Measurements from ENCODE around the gene WDR76.
"Not testable (repeated sequence)": the region's sequence is repeated elsewhere in the genome, so short reads cannot be mapped to it uniquely, and the experiment has no call there.

Gene WDR76

DNA sequence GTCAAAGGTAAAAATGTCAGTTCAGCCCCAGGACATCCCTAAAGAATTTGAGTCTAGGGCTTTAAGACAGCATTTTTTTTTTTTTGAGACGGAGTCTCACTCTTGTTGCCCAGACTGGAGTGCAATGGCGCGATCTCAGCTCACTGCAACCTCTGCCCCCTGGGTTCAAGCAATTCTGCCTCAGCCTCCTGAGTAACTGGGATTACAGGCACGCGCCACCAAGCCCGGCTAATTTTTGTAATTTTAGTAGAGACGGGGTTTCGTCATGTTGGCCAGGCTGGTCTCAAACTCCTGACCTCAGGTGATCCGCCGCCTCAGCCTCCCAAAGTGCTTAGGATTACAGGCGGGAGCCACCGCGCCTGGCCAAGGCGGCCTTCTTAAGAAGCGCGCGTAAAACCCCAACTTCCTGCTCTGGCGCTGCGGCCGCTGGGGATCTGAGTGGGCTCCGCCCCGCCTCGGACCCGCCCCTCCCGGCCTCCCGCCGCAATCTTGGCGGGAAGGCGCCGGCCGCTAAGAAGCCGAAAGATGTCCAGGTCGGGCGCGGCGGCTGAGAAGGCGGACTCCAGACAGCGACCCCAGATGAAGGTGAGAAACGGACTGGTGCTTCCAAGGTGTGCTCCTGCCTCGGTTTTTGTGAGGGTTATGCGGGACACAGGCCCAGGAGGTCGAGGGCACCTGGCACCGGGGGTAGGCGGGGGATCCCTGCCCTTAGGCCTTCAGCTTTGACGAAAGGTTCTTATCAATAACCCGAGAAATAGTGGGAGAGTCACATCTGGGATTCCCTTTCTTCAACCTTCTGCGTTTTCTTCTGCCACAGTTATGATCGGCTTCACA lies at the start of gene WDR76:
Gene WDR76 (plus strand): TSS at position 495 of the 834 bp plus-strand sequence. CDS start 31 bp downstream, at position 526.
- no peak for DNase-seq

DNA sequence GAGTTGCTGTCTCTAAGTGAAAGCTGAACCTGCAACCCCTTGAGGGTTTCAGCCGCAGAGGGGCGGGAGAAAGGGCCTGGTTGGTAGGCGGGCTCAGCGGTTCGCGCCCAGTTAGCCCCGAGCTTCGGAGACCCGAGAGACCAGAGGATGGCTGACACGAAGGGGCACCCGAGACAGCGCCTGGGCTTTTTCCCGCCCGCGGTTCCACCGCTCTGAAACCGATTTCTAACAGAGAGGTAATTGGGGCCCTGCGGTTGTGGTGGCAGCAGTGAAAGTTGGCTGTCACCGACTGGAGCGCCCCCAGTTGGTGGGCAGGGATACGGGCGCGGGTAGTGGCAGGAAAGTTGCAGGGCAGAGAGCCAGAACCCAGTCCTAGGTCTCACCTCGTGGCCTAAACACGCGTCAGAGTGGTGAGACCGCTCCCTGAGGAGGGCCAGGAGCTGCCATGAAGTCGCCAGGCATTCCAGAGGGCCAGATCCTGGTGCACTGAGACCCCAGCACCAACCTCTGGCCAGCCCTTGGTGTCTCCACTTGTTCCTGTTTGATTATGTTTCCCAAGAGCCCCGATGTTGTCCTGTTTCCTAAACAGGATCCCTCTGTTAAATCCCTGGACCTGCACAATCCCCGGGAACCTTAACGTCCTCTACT lies 49.4 kb upstream of the WDR76 start:
- DNase-seq = no peak

DNA sequence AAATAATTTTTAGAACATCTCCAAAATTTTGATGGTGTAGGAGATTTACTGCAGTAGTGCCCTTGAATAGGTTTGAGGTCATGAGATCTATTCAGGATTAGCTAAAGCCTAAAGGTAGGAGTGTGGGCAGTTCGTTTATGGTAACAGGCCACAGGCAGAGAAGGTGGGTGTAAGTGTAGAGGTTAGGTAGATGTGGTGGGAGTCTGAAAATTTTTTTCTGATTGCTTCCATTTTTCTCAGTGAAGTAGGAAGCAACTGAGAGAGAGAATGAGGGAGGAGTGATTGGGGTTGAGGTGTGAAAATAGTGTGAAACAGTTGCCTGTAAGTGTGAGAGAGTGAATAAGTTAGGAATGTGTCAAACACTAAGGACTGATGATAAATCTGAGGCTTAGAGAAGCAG lies 47.8 kb upstream of the WDR76 start:
- DNase-seq = no peak

DNA sequence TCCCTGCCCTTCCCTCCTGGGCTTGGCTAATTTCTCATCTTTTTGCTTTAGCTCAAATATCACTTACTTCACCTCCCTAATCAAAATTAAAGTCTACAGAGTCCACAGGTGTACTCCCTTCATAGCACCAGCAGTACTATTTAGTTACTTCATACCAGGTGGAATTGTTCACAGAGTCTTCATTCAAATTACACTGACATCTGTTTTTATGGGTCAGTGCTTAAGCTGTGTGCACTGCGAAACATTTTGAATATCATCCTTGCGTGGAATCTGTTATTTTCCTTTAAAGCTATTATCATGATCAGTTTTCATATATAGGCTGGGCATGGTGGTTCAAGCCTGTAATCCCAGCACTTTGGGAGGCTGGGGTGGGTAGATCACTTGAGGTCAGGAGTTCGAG lies 37.4 kb upstream of the WDR76 start:
- no peak for DNase-seq

DNA sequence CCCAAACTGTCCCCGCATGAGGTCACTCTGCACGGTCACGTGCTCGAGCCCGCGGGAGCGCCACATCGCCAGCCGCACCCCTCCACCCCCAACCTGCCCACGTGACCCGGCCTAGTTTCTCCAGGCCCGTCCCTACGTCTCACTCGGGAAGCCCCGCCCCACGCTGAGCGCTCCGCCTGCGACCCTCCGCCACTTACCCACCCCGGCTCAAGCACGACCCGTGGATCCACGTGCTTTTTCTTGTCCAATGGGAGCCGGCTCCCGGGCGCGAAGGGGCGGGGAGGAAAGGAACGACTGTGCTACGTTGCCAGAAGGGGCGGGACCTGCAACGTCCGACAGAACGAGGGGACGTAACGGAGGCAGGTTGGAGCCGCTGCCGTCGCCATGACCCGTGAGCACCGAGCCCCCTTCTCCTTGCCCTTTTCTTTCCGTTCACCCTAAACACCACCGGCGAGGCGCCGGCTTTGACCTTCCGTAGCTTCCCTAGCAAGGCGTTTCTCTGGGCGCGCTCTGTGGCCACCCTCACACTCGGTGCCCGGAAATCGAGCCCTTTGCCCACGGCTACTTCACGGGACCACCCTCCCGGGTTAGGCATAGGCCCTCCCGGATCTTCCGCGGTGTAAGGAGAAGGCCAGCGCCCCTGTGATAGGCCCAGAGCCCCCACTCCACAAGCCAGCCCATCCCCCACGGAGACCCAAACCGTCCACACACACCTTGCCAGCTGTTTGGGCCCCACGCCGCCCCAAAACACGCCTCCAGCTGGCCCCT lies 34.6 kb upstream of the WDR76 start, which contains the start of gene SERF2:
Gene SERF2 (plus strand): TSS at position 328 of the 768 bp plus-strand sequence. CDS start 57 bp downstream, at position 385.
- DNase-seq = peak; percentile 91

DNA sequence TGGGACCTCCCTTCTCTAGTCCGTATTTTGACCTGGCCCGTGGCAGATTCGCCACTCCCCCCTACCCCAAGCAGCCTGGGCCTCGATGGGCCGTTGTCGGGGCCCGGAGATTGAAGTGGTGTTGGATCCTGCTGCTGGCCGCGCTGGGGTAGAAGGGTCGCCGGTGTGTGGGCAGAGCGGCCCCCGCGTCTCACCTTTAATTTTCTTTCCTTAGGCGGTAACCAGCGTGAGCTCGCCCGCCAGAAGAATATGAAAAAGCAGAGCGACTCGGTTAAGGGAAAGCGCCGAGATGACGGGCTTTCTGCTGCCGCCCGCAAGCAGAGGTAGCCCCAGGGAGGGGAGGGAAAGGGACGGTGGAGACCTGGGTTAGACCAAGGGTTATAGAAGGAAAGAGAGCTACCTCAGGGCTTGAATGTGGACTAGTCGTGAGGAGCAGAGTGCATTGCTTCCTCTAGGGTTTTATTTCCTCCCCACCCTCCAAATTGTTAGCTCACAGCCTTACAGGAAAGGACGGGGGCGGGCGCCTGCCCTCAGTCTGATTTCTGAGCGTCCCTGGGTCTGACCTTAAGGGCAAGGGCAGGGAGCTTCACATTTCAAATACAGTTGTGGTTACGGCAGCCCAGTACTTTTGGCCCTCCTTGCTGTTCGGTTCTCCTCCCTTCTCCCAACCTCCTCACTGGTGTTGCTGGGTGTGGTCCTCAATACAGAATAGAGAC lies 33.9 kb upstream of the WDR76 start:
- no peak for DNase-seq

DNA sequence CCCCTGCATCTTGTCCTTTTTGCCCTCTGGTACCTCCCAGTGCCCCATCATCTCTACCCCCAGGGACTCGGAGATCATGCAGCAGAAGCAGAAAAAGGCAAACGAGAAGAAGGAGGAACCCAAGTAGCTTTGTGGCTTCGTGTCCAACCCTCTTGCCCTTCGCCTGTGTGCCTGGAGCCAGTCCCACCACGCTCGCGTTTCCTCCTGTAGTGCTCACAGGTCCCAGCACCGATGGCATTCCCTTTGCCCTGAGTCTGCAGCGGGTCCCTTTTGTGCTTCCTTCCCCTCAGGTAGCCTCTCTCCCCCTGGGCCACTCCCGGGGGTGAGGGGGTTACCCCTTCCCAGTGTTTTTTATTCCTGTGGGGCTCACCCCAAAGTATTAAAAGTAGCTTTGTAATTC lies 33.2 kb upstream of the WDR76 start:
- DNase-seq = no peak

DNA sequence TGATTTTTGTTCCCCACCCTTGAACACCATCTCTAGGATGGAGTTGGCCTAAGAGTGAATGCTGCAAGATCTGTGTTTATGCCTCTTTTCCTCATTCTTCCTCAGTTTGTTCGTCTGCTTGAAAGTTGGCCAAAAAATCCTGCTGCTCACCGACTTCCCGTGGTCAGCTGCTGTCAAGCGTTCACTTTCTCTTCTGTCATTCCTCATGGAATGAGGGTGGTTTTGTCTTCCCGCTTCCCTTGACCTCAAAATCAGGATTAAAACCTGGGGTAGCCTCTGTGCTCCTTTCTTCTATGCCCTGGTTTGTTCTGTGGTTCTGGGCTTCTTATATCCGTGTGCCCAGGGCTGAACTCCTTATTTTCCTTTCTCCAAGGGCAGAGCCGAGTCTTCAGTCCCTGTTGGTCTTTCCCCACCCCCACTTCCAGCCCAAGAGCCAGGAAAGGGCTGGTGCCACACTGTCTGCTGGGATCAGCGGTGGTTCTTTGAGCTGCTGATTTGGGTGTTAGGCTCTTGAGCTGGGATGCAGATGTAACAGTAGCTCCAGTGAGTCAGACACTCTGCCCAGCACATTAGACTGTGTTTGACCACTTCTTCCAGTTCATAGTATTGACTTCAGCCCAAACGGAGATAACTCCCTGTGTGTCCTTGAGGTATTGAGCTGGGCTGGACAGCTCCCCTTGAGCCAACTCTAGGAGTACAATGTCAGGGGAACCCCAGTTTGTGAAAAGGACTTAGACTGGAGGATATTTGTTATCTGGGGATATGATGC lies 32.3 kb upstream of the WDR76 start:
- no peak for DNase-seq

- DNase-seq = no peak
These were observed 31.6 kb upstream of the WDR76 start for GRCh38 chr15:43795197-43795596.

DNA sequence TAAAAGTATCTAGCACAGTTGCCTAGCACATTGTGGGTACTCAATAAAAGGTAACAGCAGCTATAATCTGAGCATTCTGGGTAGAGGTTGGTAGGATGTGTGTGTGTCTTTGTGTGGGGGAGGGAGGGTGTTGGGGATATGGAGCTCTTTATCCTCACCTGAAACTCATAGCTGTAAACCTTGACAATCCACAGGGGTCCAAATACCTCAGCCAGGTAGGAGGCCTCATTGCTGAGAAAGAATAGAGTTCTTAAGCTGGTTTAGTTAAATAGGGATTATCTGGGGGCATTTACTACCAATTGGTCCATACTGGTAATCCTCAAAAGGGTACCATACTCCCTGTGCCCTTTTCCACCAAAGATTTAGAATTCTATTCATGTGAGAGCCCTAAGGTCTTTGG lies 30.8 kb upstream of the WDR76 start:
- DNase-seq = no peak

- no peak for DNase-seq
These were observed 30.2 kb upstream of the WDR76 start for GRCh38 chr15:43796566-43796965.

DNA sequence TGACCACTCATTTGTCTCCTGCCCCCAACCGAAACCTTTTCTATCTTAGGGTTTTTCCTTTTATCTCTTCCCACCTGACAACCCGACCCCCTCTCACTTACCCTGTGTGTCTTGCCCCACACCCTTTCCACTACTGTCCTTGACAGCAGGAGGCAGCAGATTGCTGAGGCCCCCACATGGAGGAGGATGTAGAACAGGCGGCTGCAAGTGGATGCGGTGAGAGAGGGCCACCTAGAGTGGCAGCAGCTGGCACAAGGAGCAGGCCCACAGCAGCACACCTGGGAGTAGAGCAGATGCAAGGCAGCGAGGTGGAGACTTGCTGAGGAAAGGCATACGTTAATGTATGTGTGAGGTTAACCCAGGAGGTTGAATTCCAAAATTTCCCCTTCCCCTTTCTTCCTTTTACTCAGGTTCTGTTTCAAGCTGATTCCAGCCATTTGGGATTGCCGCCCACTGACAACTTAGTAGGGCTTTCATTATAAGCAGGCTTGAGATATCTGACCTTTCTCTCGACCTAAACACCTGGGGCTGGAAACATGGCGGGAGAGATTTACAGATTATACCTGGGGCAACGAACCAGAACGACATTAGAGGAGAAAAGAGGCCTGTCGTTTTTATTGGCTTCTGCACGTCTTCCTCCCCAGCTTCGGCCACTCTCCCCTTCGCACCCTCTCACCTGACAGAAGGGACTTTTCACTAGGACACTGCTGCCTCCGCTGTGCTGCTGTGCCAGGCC lies 27.4 kb upstream of the WDR76 start:
- DNase-seq = no peak

- DNase-seq = no peak
These were observed 26.9 kb upstream of the WDR76 start, which contains the start of gene SERINC4 for GRCh38 chr15:43799945-43800285. TSS of gene SERINC4 (minus strand) at chr15:43800220. CDS start at chr15:43799986, 234 bp downstream.

GRCh38 chr15:43800286-43801141 lies 26.3 kb upstream of the WDR76 start, which contains the start of gene HYPK:
TSS of gene HYPK (plus strand) at chr15:43800599. CDS start at chr15:43800623, 24 bp downstream.
- no peak for DNase-seq

DNA sequence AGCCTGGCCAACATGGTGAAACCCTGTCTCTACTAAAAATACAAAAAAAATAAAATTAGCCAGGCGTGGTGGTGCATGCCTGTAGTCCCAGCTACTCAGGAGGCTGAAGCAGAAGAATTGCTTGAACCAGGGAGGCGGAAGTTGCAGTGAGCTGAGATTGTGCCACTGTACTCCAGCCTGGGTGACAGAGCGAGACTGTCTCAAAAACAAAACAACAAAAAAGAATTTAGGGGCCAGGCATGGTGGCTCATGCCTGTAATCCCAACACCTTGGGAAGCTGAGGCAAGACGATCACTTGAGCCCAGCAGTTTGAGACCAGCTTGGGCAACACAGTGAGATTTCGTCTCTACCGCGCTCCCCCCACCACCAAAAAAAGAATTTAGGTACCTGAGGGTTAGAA lies 24.1 kb upstream of the WDR76 start:
- not testable (repeated sequence) for DNase-seq

GRCh38 chr15:43808435-43808950 lies 18.3 kb upstream of the WDR76 start:
- DNase-seq = no peak

DNA sequence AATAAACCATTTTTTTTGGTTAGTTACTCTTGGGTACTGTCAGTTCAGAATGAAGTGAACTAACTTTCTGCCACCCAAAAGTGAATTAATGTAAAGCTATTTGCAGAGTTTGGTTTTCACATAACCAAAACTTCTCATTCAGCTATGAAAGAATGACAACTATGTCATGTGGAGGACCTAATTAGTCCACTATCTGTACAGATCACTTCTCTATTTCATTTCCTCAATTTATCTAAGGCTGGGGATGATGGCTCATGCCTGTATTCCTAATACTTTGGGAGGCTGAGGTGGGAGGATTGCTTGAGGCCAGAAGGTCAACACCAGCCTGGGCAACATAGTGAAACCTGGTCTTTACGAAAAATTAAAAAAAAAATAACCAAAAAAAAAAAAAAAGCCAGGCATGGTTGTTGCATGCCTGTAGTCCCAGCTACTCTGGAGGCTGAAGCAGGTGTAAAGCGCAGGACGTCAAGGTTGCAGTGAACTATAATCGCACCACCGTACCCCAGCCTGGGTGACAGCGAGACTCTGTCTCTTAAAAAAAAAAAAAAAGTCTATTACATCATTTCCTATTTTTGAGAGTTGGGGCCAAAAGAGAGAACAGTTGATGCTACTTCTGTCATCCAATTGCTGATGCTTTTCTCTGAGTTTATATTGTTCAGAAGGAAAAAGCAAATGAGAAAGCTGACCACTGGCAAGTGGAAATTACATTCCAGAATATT lies 17.7 kb upstream of the WDR76 start:
- DNase-seq = no peak

DNA sequence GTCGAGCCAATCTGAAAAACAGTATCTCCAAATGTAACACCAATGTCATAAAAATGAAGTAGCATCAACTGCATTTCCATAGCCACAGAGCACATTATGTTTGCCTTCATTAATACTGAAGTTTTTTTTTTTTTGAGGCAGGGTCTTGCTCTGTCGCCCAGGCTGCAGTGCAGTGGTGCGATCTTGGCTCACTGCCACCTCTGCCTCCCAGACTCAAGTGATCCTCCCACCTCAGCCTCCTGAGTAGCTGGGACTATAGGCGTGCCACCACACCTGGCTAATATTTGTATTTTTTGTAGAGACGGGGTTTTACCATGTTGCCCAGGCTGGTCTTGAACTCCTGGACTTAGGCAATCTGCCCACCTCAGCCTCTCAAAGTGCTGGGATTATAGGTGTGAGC lies 11.7 kb upstream of the WDR76 start:
- not testable (repeated sequence) for DNase-seq

DNA sequence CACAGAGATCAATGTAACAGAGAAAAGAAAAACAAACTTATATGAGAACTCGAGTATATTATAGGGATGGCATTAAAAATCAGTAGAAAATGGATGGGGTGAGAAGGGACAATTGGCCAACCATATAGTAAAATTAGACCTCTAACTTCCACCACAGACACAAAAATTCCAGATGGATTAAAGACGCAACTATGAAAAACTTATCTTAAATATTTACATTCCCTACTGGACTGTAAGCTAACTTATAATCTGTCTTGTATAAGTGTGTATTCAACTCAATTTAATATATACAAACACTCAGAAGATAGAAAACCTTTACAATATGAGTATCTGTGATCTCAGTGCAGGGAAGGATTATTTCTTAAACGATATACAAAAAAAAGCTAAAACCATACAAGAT lies 5.3 kb upstream of the WDR76 start:
- no peak for DNase-seq
